Measurements from ENCODE around the gene PPP1R12B.

GRCh38 chr1:202642212-202642611, 293.7 kb downstream of the PPP1R12B start:
- TF ChIP-seq CTCF (IDR thresholded peaks at IDR 0.05; ENCODE audit: low read depth, low read length, poor library complexity, severe bottlenecking) (no peak), EZH2phosphoT487 (IDR thresholded peaks at IDR 0.05; ENCODE audit: borderline replicate concordance, low read length) (no peak)
